MCF 10A (cell line): ENCODE data around the gene GALNT9. TPM values are rescaled to one million over a fixed set of nuclear protein-coding genes. Genes with fewer than 3 reads are reported as not detected.
A peak's percentile ranks its signal among the peaks of the same experiment; 100 is the strongest.

Source experiments
- BruUV-seq: library from RNA; stranded (reverse); fragments of 400-500 nt; replicated peaks from 2 replicates; lab custom pipeline; 2021; lab: Mats Ljungman, UMichigan
- CTCF ChIA-PET: fragments of 300-600 bp; sonication (Branson Sonifier 250); formaldehyde crosslinking; extraction: SDS; loops from one replicate; lab custom pipeline; 2021; ENCODE audit warnings: antibody characterized with exemption, inconsistent platforms; lab: Yijun Ruan, JAX
- POLR2A ChIA-PET: fragments of 300-600, 350-650 bp; sonication (Branson Sonifier 250); formaldehyde crosslinking; extraction: SDS; loops from one replicate; lab custom pipeline; 2020; ENCODE audit warnings: antibody characterized with exemption, inconsistent platforms; lab: Yijun Ruan, JAX
- DNase-seq: peaks from one replicate; pipeline ENCODE4 v3.0.0-alpha.2; 2018; ENCODE audit not compliant: unreplicated experiment
- H3K27ac Mint-ChIP-seq: one replicate; pipeline ENCODE4 v1.8.0; 2022; ENCODE audit warnings: mild to moderate bottlenecking, low read depth, mixed read lengths; ENCODE audit not compliant: unreplicated experiment
- H3K27me3 Mint-ChIP-seq: one replicate; pipeline ENCODE4 v1.8.0; 2022; ENCODE audit warnings: mixed read lengths; ENCODE audit not compliant: insufficient read depth, unreplicated experiment
- H3K36me3 Mint-ChIP-seq: one replicate; pipeline ENCODE4 v1.8.0; 2022; ENCODE audit warnings: mild to moderate bottlenecking, moderate library complexity, mixed read lengths; ENCODE audit not compliant: insufficient read depth, unreplicated experiment
- H3K4me1 Mint-ChIP-seq: one replicate; pipeline ENCODE4 v1.8.0; 2022; ENCODE audit warnings: mixed read lengths; ENCODE audit not compliant: insufficient read depth, unreplicated experiment
- H3K4me3 Mint-ChIP-seq: one replicate; pipeline ENCODE4 v1.8.0; 2022; ENCODE audit warnings: mild to moderate bottlenecking, moderate library complexity, mixed read lengths; ENCODE audit not compliant: unreplicated experiment
- H3K9me3 Mint-ChIP-seq: one replicate; pipeline ENCODE4 v1.8.0; 2022; ENCODE audit warnings: mixed read lengths; ENCODE audit not compliant: unreplicated experiment
- intact Hi-C: fragments of 100-400 bp; cut with micrococcal nuclease; formaldehyde crosslinking; loops from 2 replicates; pipeline ENCODE4 v1.14.1; 2022
- total RNA-seq: library from RNA; stranded (reverse); gene quantifications from 2 replicates; pipeline ENCODE4 v1.2.3, GENCODE V29; 2022
- TF ChIP-seq, protein P1 (sequence below): fragments of 200-600 bp; IDR thresholded peaks from one replicate; pipeline ENCODE4 v1.8.0; 2022; ENCODE audit warnings: antibody characterized with exemption, mild to moderate bottlenecking; ENCODE audit not compliant: unreplicated experiment

Gene GALNT9
- total RNA-seq, 1 experiment from 2014 or later = 4.4 TPM

DNA sequence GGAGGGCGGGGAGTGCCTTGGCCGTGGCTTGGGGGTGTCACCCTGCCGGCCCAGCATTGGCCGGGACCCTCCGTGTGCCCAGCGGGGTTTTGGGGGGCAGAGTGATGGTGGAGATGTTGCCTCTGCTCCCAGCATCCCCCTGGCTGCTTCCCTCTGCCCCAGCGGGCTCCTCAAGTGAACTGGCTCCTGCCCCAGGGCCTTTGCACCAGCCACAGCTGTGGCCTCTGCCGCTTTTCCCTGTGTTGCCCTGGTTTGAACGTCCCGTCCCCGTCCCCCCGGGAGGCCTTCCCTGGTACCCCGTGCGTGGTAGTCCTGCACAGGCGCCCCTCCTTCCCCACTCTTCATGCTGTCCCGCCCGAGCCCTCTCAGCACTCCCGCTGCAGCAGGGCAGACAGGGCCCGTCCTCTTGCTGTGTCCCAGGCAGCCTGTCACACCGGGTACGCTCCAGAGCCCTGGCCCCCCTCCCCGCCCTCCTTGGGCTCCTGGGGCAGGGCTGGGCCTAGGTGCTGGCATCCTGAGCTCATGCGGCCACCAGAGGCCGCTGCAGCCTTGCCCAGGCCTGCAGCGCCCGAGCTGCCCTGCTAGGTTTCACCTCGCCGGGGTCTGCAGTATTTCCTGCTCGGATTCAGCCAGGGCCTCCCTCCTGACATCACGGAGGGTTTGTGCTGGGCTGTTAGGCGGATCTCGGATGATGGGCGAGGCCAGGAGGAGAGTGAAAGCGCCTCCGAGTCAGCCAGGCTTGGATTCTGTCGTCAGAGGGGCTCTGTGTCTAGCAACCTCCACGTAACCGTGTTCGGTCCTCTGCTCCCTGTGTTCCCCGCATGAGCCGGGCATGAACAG, 175.7 kb downstream of the GALNT9 start:
- Mint-ChIP-seq H3K36me3 (no peaks in the 10 kb centered on the region), H3K27me3 (no peaks in the 10 kb centered on the region), H3K4me3 (no peak overlapping the region), H3K4me1 (no peaks in the 10 kb centered on the region), H3K9me3 (no peaks in the 10 kb centered on the region), H3K27ac (no peak overlapping the region)
- CTCF ChIA-PET = interaction anchor here (0.6 to 2.0 kb wide), 22 partner anchors 9 to 1238 kb away, joined by 3 to 19 read pairs (median 3); no protein-coding TSS in a partner anchor
- TF ChIP-seq, protein P1, sequence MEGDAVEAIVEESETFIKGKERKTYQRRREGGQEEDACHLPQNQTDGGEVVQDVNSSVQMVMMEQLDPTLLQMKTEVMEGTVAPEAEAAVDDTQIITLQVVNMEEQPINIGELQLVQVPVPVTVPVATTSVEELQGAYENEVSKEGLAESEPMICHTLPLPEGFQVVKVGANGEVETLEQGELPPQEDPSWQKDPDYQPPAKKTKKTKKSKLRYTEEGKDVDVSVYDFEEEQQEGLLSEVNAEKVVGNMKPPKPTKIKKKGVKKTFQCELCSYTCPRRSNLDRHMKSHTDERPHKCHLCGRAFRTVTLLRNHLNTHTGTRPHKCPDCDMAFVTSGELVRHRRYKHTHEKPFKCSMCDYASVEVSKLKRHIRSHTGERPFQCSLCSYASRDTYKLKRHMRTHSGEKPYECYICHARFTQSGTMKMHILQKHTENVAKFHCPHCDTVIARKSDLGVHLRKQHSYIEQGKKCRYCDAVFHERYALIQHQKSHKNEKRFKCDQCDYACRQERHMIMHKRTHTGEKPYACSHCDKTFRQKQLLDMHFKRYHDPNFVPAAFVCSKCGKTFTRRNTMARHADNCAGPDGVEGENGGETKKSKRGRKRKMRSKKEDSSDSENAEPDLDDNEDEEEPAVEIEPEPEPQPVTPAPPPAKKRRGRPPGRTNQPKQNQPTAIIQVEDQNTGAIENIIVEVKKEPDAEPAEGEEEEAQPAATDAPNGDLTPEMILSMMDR = peak; percentile 87
- BruUV-seq = no TSS peak
- POLR2A ChIA-PET = interaction anchor here (0.6 kb wide), 2 partner anchors 9 to 393 kb away, joined by 3 read pairs; no protein-coding TSS in a partner anchor
- DNase-seq = peak; percentile 71
- intact Hi-C loops = loop anchor here (2.0 to 10.0 kb wide), 4 partner anchors 65 to 461 kb away; partner anchors contain the start of genes LRCOL1 and P2RX2

GRCh38 chr12:132152953-132153352, 176.4 kb downstream of the GALNT9 start:
- H3K27ac Mint-ChIP-seq = no peak overlapping the region
- intact Hi-C loops = loop anchor here (10.0 kb wide), 1 partner anchor 462 kb away; the partner anchor contains the start of genes LRCOL1 and P2RX2
- CTCF ChIA-PET = interaction anchor here (0.9 to 2.0 kb wide), 10 partner anchors 8 to 514 kb away, joined by 3 to 19 read pairs (median 4); no protein-coding TSS in a partner anchor

GRCh38 chr12:132152411-132152821, 177.0 kb downstream of the GALNT9 start:
- H3K4me1 Mint-ChIP-seq = no peaks in the 10 kb centered on the region
- POLR2A ChIA-PET = no interaction called here
- DNase-seq = no peak
- H3K4me3 Mint-ChIP-seq = no peak overlapping the region
- TF ChIP-seq, protein P1 = no peak
- H3K9me3 Mint-ChIP-seq = no peaks in the 10 kb centered on the region
- H3K36me3 Mint-ChIP-seq = peaks cover 7% of the 10 kb centered on the region
- no TSS peak for BruUV-seq
- no peak overlapping the region for H3K27ac Mint-ChIP-seq
- H3K27me3 Mint-ChIP-seq = no peaks in the 10 kb centered on the region
- CTCF ChIA-PET = interaction anchor here (0.8 to 2.0 kb wide), 4 partner anchors 10 to 462 kb away, joined by 3 to 12 read pairs (median 4); no protein-coding TSS in a partner anchor
- intact Hi-C loops = loop anchor here (10.0 kb wide), 1 partner anchor 462 kb away; the partner anchor contains the start of genes LRCOL1 and P2RX2

More at GRCh38 chr12:132152953-132153352, 176.4 kb downstream of the GALNT9 start:
- Mint-ChIP-seq H3K9me3 (no peaks in the 10 kb centered on the region), H3K4me3 (no peak overlapping the region), H3K36me3 (peaks cover 4% of the 10 kb centered on the region), H3K27me3 (no peaks in the 10 kb centered on the region), H3K4me1 (no peaks in the 10 kb centered on the region)
- TF ChIP-seq, protein P1 = no peak
- BruUV-seq = no TSS peak
- POLR2A ChIA-PET = no interaction called here
- DNase-seq = no peak
